ENCODE data around the gene CDKN2AIP.

The CDKN2AIP gene

GRCh38 chr4:183435803-183436202, 8.6 kb upstream of the CDKN2AIP start:
- Histone ChIP-seq H2BK15ac (replicated peaks; ENCODE audit: low read depth) (no peak overlapping the region), H3K27me3 (ENCODE audit: insufficient read depth, low read length, poor library complexity) (no peaks in the 10 kb centered on the region), H3K79me2 (ENCODE audit: control insufficient read depth, insufficient read depth, low read length) (no peaks in the 10 kb centered on the region), H2BK120ac (ENCODE audit: low read depth, low read length) (no peak overlapping the region), H2AK5ac (ENCODE audit: low read length) (no peak overlapping the region), H4K5ac (ENCODE audit: low read length) (no peak overlapping the region), H3K4me3 (ENCODE audit: low read length) (no peak overlapping the region), H3K18ac (ENCODE audit: low read length) (no peak overlapping the region), H3K23ac (ENCODE audit: low read length) (no peak overlapping the region), H3K36me3 (ENCODE audit: control insufficient read depth, insufficient read depth, low read length) (no peaks in the 10 kb centered on the region), H3K4me1 (ENCODE audit: control insufficient read depth, low read depth, low read length) (peaks cover 2% of the 10 kb centered on the region), H3K79me1 (ENCODE audit: low read length) (no peaks in the 10 kb centered on the region), H4K8ac (ENCODE audit: low read depth, low read length) (no peak overlapping the region), H2BK5ac (ENCODE audit: low read length) (no peak overlapping the region), H3K9ac (ENCODE audit: low read length) (no peak overlapping the region), H3K56ac (ENCODE audit: low read length) (no peak overlapping the region), H3K4me2 (ENCODE audit: low read length) (no peak overlapping the region), H3K27ac (ENCODE audit: low read depth, low read length) (no peak overlapping the region), H3K4ac (ENCODE audit: low read depth, low read length) (no peak overlapping the region)
- DNase-seq, result no peak
- WGBS (ENCODE audit: extremely low coverage, insufficient coverage, low lambda C conversion rate), result no CpG with 5 or more reads among the region's 5 CpGs

- Histone ChIP-seq H2AK5ac (ENCODE audit: low read length) (no peak overlapping the region), H2BK5ac (ENCODE audit: low read length) (no peak overlapping the region), H3K18ac (ENCODE audit: low read length) (no peak overlapping the region), H3K27me3 (ENCODE audit: insufficient read depth, low read length, poor library complexity) (no peaks in the 10 kb centered on the region), H3K4me1 (ENCODE audit: control insufficient read depth, low read depth, low read length) (peaks cover 2% of the 10 kb centered on the region), H3K23ac (ENCODE audit: low read length) (no peak overlapping the region), H3K4me2 (ENCODE audit: low read length) (no peak overlapping the region), H4K8ac (ENCODE audit: low read depth, low read length) (no peak overlapping the region), H3K79me2 (ENCODE audit: control insufficient read depth, insufficient read depth, low read length) (no peaks in the 10 kb centered on the region), H3K27ac (ENCODE audit: low read depth, low read length) (no peak overlapping the region), H3K56ac (ENCODE audit: low read length) (no peak overlapping the region), H3K4me3 (ENCODE audit: low read length) (no peak overlapping the region), H2BK15ac (replicated peaks; ENCODE audit: low read depth) (no peak overlapping the region), H2BK120ac (ENCODE audit: low read depth, low read length) (no peak overlapping the region), H3K9ac (ENCODE audit: low read length) (no peak overlapping the region), H4K5ac (ENCODE audit: low read length) (no peak overlapping the region), H3K36me3 (ENCODE audit: control insufficient read depth, insufficient read depth, low read length) (no peaks in the 10 kb centered on the region), H3K79me1 (ENCODE audit: low read length) (no peaks in the 10 kb centered on the region), H3K4ac (ENCODE audit: low read depth, low read length) (no peak overlapping the region)
- DNase-seq, result peak; percentile 34
- WGBS (ENCODE audit: extremely low coverage, insufficient coverage, low lambda C conversion rate), result no CpG with 5 or more reads among the region's 6 CpGs
Measured at GRCh38 chr4:183436417-183436816, 8.0 kb upstream of the CDKN2AIP start.

- Histone ChIP-seq H3K4ac (ENCODE audit: low read depth, low read length) (no peak overlapping the region), H2BK5ac (ENCODE audit: low read length) (no peak overlapping the region), H3K36me3 (ENCODE audit: control insufficient read depth, insufficient read depth, low read length) (no peaks in the 10 kb centered on the region), H2BK15ac (replicated peaks; ENCODE audit: low read depth) (no peak overlapping the region), H3K56ac (ENCODE audit: low read length) (no peak overlapping the region), H3K9ac (ENCODE audit: low read length) (no peak overlapping the region), H3K27me3 (ENCODE audit: insufficient read depth, low read length, poor library complexity) (no peaks in the 10 kb centered on the region), H4K8ac (ENCODE audit: low read depth, low read length) (no peak overlapping the region), H3K27ac (ENCODE audit: low read depth, low read length) (no peak overlapping the region), H3K18ac (ENCODE audit: low read length) (no peak overlapping the region), H3K79me2 (ENCODE audit: control insufficient read depth, insufficient read depth, low read length) (no peaks in the 10 kb centered on the region), H2BK120ac (ENCODE audit: low read depth, low read length) (no peak overlapping the region), H3K4me2 (ENCODE audit: low read length) (no peak overlapping the region), H3K4me3 (ENCODE audit: low read length) (no peak overlapping the region), H4K5ac (ENCODE audit: low read length) (no peak overlapping the region), H3K4me1 (ENCODE audit: control insufficient read depth, low read depth, low read length) (peaks cover 2% of the 10 kb centered on the region), H3K79me1 (ENCODE audit: low read length) (no peaks in the 10 kb centered on the region), H3K23ac (ENCODE audit: low read length) (no peak overlapping the region), H2AK5ac (ENCODE audit: low read length) (no peak overlapping the region)
- DNase-seq, result no peak
- no CpG with 5 or more reads among the region's 1 CpG for WGBS (ENCODE audit: extremely low coverage, insufficient coverage, low lambda C conversion rate)
Measured at GRCh38 chr4:183437452-183437851, 7.0 kb upstream of the CDKN2AIP start.

GRCh38 chr4:183438458-183439113, 5.8 kb upstream of the CDKN2AIP start:
- H3K23ac ChIP-seq (ENCODE audit: low read length), result no peak overlapping the region
- H2BK5ac ChIP-seq (ENCODE audit: low read length), result no peak overlapping the region
- no peak overlapping the region for H3K18ac ChIP-seq (ENCODE audit: low read length)
- H2BK120ac ChIP-seq (ENCODE audit: low read depth, low read length), result no peak overlapping the region
- DNase-seq, result no peak
- no peaks in the 10 kb centered on the region for H3K79me2 ChIP-seq (ENCODE audit: control insufficient read depth, insufficient read depth, low read length)
- no peak overlapping the region for H3K27ac ChIP-seq (ENCODE audit: low read depth, low read length)
- H4K5ac ChIP-seq (ENCODE audit: low read length), result no peak overlapping the region
- H3K4ac ChIP-seq (ENCODE audit: low read depth, low read length), result no peak overlapping the region
- H3K79me1 ChIP-seq (ENCODE audit: low read length), result no peaks in the 10 kb centered on the region
- H2AK5ac ChIP-seq (ENCODE audit: low read length), result no peak overlapping the region
- H3K9ac ChIP-seq (ENCODE audit: low read length), result no peak overlapping the region
- no peak overlapping the region for H3K56ac ChIP-seq (ENCODE audit: low read length)
- H2BK15ac ChIP-seq (replicated peaks; ENCODE audit: low read depth), result no peak overlapping the region
- H4K8ac ChIP-seq (ENCODE audit: low read depth, low read length), result no peak overlapping the region
- no peaks in the 10 kb centered on the region for H3K27me3 ChIP-seq (ENCODE audit: insufficient read depth, low read length, poor library complexity)
- WGBS (ENCODE audit: extremely low coverage, insufficient coverage, low lambda C conversion rate), result no CpG with 5 or more reads among the region's 7 CpGs
- no peaks in the 10 kb centered on the region for H3K36me3 ChIP-seq (ENCODE audit: control insufficient read depth, insufficient read depth, low read length)
- H3K4me2 ChIP-seq (ENCODE audit: low read length), result no peak overlapping the region
- no peak overlapping the region for H3K4me3 ChIP-seq (ENCODE audit: low read length)
- peaks cover 2% of the 10 kb centered on the region for H3K4me1 ChIP-seq (ENCODE audit: control insufficient read depth, low read depth, low read length)

GRCh38 chr4:183441276-183441675, 3.2 kb upstream of the CDKN2AIP start:
- DNase-seq, result peak; percentile 24
- H3K9ac ChIP-seq (ENCODE audit: low read length), result no peak overlapping the region
- no peak overlapping the region for H3K18ac ChIP-seq (ENCODE audit: low read length)
- H3K56ac ChIP-seq (ENCODE audit: low read length), result no peak overlapping the region
- H3K79me2 ChIP-seq (ENCODE audit: control insufficient read depth, insufficient read depth, low read length), result peaks cover 10% of the 10 kb centered on the region
- H3K4me2 ChIP-seq (ENCODE audit: low read length), result no peak overlapping the region
- no peaks in the 10 kb centered on the region for H3K27me3 ChIP-seq (ENCODE audit: insufficient read depth, low read length, poor library complexity)
- no peak overlapping the region for H2BK15ac ChIP-seq (replicated peaks; ENCODE audit: low read depth)
- H3K4me1 ChIP-seq (ENCODE audit: control insufficient read depth, low read depth, low read length), result peaks cover 2% of the 10 kb centered on the region
- H3K27ac ChIP-seq (ENCODE audit: low read depth, low read length), result no peak overlapping the region
- H3K36me3 ChIP-seq (ENCODE audit: control insufficient read depth, insufficient read depth, low read length), result no peaks in the 10 kb centered on the region
- no peak overlapping the region for H3K4ac ChIP-seq (ENCODE audit: low read depth, low read length)
- H2BK120ac ChIP-seq (ENCODE audit: low read depth, low read length), result no peak overlapping the region
- peaks cover 1% of the 10 kb centered on the region for H3K79me1 ChIP-seq (ENCODE audit: low read length)
- WGBS (ENCODE audit: extremely low coverage, insufficient coverage, low lambda C conversion rate), result no CpG with 5 or more reads among the region's 1 CpG
- no peak overlapping the region for H3K4me3 ChIP-seq (ENCODE audit: low read length)
- H2AK5ac ChIP-seq (ENCODE audit: low read length), result no peak overlapping the region
- no peak overlapping the region for H4K5ac ChIP-seq (ENCODE audit: low read length)
- H4K8ac ChIP-seq (ENCODE audit: low read depth, low read length), result no peak overlapping the region
- no peak overlapping the region for H3K23ac ChIP-seq (ENCODE audit: low read length)
- H2BK5ac ChIP-seq (ENCODE audit: low read length), result no peak overlapping the region

GRCh38 chr4:183443655-183444213, 702 bp upstream of the CDKN2AIP start:
- H3K18ac ChIP-seq (ENCODE audit: low read length), result peak overlapping the region; percentile 43
- H3K36me3 ChIP-seq (ENCODE audit: control insufficient read depth, insufficient read depth, low read length), result peaks cover 5% of the 10 kb centered on the region
- H3K9ac ChIP-seq (ENCODE audit: low read length), result peak overlapping the region; percentile 96
- H3K4me3 ChIP-seq (ENCODE audit: low read length), result peak overlapping the region; percentile 66
- peak; percentile 92 for DNase-seq
- peak overlapping the region; percentile 78 for H3K4me2 ChIP-seq (ENCODE audit: low read length)
- peaks cover 8% of the 10 kb centered on the region for H3K79me1 ChIP-seq (ENCODE audit: low read length)
- H4K5ac ChIP-seq (ENCODE audit: low read length), result no peak overlapping the region
- H3K4me1 ChIP-seq (ENCODE audit: control insufficient read depth, low read depth, low read length), result no peaks in the 10 kb centered on the region
- no peak overlapping the region for H2AK5ac ChIP-seq (ENCODE audit: low read length)
- H3K27ac ChIP-seq (ENCODE audit: low read depth, low read length), result peak overlapping the region; percentile 99
- H3K23ac ChIP-seq (ENCODE audit: low read length), result peak overlapping the region; percentile 59
- no peak overlapping the region for H4K8ac ChIP-seq (ENCODE audit: low read depth, low read length)
- peaks cover 12% of the 10 kb centered on the region for H3K79me2 ChIP-seq (ENCODE audit: control insufficient read depth, insufficient read depth, low read length)
- no peak overlapping the region for H2BK120ac ChIP-seq (ENCODE audit: low read depth, low read length)
- H3K4ac ChIP-seq (ENCODE audit: low read depth, low read length), result peak overlapping the region; percentile 82
- H2BK5ac ChIP-seq (ENCODE audit: low read length), result peak overlapping the region; percentile 93
- WGBS (ENCODE audit: extremely low coverage, insufficient coverage, low lambda C conversion rate), result no CpG with 5 or more reads among the region's 30 CpGs
- peak overlapping the region; percentile 98 for H3K56ac ChIP-seq (ENCODE audit: low read length)
- no peaks in the 10 kb centered on the region for H3K27me3 ChIP-seq (ENCODE audit: insufficient read depth, low read length, poor library complexity)
- no peak overlapping the region for H2BK15ac ChIP-seq (replicated peaks; ENCODE audit: low read depth)

Data from mesendoderm (in vitro differentiated cells).